Activated CD4-positive, alpha-beta T cell treated with anti-CD3 and anti-CD28 coated beads, Interleukin-2, amount 10 ng/mL, durations not matched to agents 24 days and 14 days (primary cell): ENCODE data around the gene GAST. TPM values are rescaled to one million over a fixed set of nuclear protein-coding genes. Genes with fewer than 3 reads are reported as not detected.

Experiments used
- DNase-seq: peaks from one replicate; pipeline ENCODE4 v3.0.0; 2022
- H3K27ac Mint-ChIP-seq: one replicate; pipeline ENCODE4 v1.8.0; 2022; ENCODE audit warnings: mild to moderate bottlenecking, mixed read lengths
- H3K27me3 Mint-ChIP-seq: one replicate; pipeline ENCODE4 v1.8.0; 2022; ENCODE audit warnings: mixed read lengths
- H3K36me3 Mint-ChIP-seq: one replicate; pipeline ENCODE4 v1.8.0; 2022; ENCODE audit warnings: low read depth, mild to moderate bottlenecking, mixed read lengths
- H3K4me1 Mint-ChIP-seq: one replicate; pipeline ENCODE4 v1.8.0; 2021; ENCODE audit warnings: mixed read lengths
- H3K4me3 Mint-ChIP-seq: one replicate; pipeline ENCODE4 v1.8.0; 2022; ENCODE audit warnings: mild to moderate bottlenecking, moderate library complexity, mixed read lengths
- H3K9me3 Mint-ChIP-seq: one replicate; pipeline ENCODE4 v1.8.0; 2021; ENCODE audit warnings: mixed read lengths
- intact Hi-C: fragments of 100-400 bp; cut with micrococcal nuclease; formaldehyde crosslinking; loops from one replicate; pipeline ENCODE4 v1.15.1; 2023
- total RNA-seq: library from RNA; stranded (reverse); gene quantifications from 2 replicates; pipeline ENCODE4 v1.2.3, GENCODE V29; 2022

Gene GAST
- total RNA-seq, 1 donor from 2014 or later, result not detected

GRCh38 chr17:41762391-41762790, 50.3 kb downstream of the GAST start:
- intact Hi-C loops, result no loop called here
- no peaks in the 10 kb centered on the region for H3K27me3 Mint-ChIP-seq
- H3K27ac Mint-ChIP-seq, result no peak overlapping the region
- no peaks in the 10 kb centered on the region for H3K36me3 Mint-ChIP-seq
- no peaks in the 10 kb centered on the region for H3K4me1 Mint-ChIP-seq
- H3K9me3 Mint-ChIP-seq, result no peaks in the 10 kb centered on the region
- H3K4me3 Mint-ChIP-seq, result no peak overlapping the region
- DNase-seq, result no peak

GRCh38 chr17:41762841-41763240, 50.7 kb downstream of the GAST start:
- H3K9me3 Mint-ChIP-seq, result no peaks in the 10 kb centered on the region
- H3K36me3 Mint-ChIP-seq, result no peaks in the 10 kb centered on the region
- no peaks in the 10 kb centered on the region for H3K27me3 Mint-ChIP-seq
- no peak overlapping the region for H3K4me3 Mint-ChIP-seq
- intact Hi-C loops, result no loop called here
- no peak for DNase-seq
- no peak overlapping the region for H3K27ac Mint-ChIP-seq
- H3K4me1 Mint-ChIP-seq, result no peaks in the 10 kb centered on the region

GRCh38 chr17:41763327-41763726, 51.2 kb downstream of the GAST start:
- H3K9me3 Mint-ChIP-seq, result no peaks in the 10 kb centered on the region
- no peaks in the 10 kb centered on the region for H3K4me1 Mint-ChIP-seq
- no peak overlapping the region for H3K4me3 Mint-ChIP-seq
- no peak for DNase-seq
- intact Hi-C loops, result no loop called here
- H3K36me3 Mint-ChIP-seq, result no peaks in the 10 kb centered on the region
- H3K27ac Mint-ChIP-seq, result no peak overlapping the region
- no peaks in the 10 kb centered on the region for H3K27me3 Mint-ChIP-seq

Other genes starting within 250 kb of the GAST start
- not detected in 2 replicates for gene KRT32, start 244.9 kb upstream of the GAST start, total RNA-seq
- not detected in 2 replicates for gene KRT35, start 231.2 kb upstream of the GAST start, total RNA-seq
- not detected in 2 replicates for gene KRT36, start 222.4 kb upstream of the GAST start, total RNA-seq
- not detected in 2 replicates for gene KRT13, start 206.7 kb upstream of the GAST start, total RNA-seq
- not detected in 2 replicates for gene KRT15, start 193.4 kb upstream of the GAST start, total RNA-seq
- gene KRT19, start 184.0 kb upstream of the GAST start, total RNA-seq, result not detected in 2 replicates
- not detected in 2 replicates for gene KRT9, start 140.3 kb upstream of the GAST start, total RNA-seq
- not detected in 2 replicates for gene KRT14, start 125.4 kb upstream of the GAST start, total RNA-seq
- not detected in 2 replicates for gene KRT16, start 99.6 kb upstream of the GAST start, total RNA-seq
- gene KRT17, start 87.8 kb upstream of the GAST start, total RNA-seq, result not detected in 2 replicates
- gene EIF1, start 23.4 kb upstream of the GAST start, total RNA-seq, result 837 and 858 TPM in 2 replicates
- 0.02 and 0.05 TPM in 2 replicates for gene HAP1, start 22.3 kb downstream of the GAST start, total RNA-seq
- gene JUP, start 74.4 kb downstream of the GAST start, total RNA-seq, result 0.14 and 0.24 TPM in 2 replicates
- gene P3H4, start 99.6 kb downstream of the GAST start, total RNA-seq, result 4.1 and 5.9 TPM in 2 replicates
- gene FKBP10, start 100.7 kb downstream of the GAST start, total RNA-seq, result 0.31 and 0.47 TPM in 2 replicates
- gene NT5C3B, start 123.9 kb downstream of the GAST start, total RNA-seq, result 46.2 and 47.3 TPM in 2 replicates
- gene KLHL10, start 125.5 kb downstream of the GAST start, total RNA-seq, result not detected in 2 replicates
- gene KLHL11, start 153.1 kb downstream of the GAST start, total RNA-seq, result 22.6 and 22.8 TPM in 2 replicates
- 225 and 229 TPM in 2 replicates for gene ACLY, start 206.6 kb downstream of the GAST start, total RNA-seq
- gene ODAD4, start 218.3 kb downstream of the GAST start, total RNA-seq, result 0.63 and 0.76 TPM in 2 replicates